H1 (cell line): ENCODE data around the gene NPSR1. TPM values are rescaled to one million over a fixed set of nuclear protein-coding genes. Genes with fewer than 3 reads are reported as not detected.

Source experiments
- CTCF ChIA-PET: fragments of 300-600 bp; sonication (Branson Sonifier 250); formaldehyde crosslinking; loops from one replicate; lab custom pipeline; 2021; ENCODE audit not compliant: partially characterized antibody; lab: Charles Lee
- POLR2A ChIA-PET: fragments of 300-600 bp; sonication (Branson Sonifier 250); formaldehyde crosslinking; loops from one replicate; lab custom pipeline; 2021; ENCODE audit warnings: inconsistent platforms; ENCODE audit not compliant: partially characterized antibody; lab: Charles Lee
- DNase-seq, 2 experiments: peaks; one replicate each; pipeline versions ENCODE4 v3.0.0 to v3.0.0-alpha.2; 2010 to 2022; ENCODE audit warnings: low spot score in 2 of 2, low read depth in 1 of 2, mixed read lengths in 1 of 2
- FAIRE-seq: peaks from 2 replicates; lab custom pipeline; 2011; peaks lifted over from hg19 to GRCh38; lab: Jason Lieb, UNC
- H2AFZ ChIP-seq: 2 replicates; pipeline ENCODE4 v1.8.1; 2012; ENCODE audit warnings: low read length, inconsistent platforms
- H2AK5ac ChIP-seq: 2 replicates; pipeline ENCODE4 v1.6.1; 2013; ENCODE audit warnings: low read depth, low read length
- H2BK120ac ChIP-seq: replicated peaks from 2 replicates; pipeline ENCODE3; 2013; ENCODE audit warnings: low read depth, low read length, inconsistent platforms
- H2BK12ac ChIP-seq: 2 replicates; pipeline ENCODE4 v1.6.1; 2013; ENCODE audit warnings: low read depth, low read length
- H2BK15ac ChIP-seq: 2 replicates; pipeline ENCODE4 v1.6.1; 2013; ENCODE audit warnings: low read length
- H2BK20ac ChIP-seq: 2 replicates; pipeline ENCODE4 v1.6.1; 2013; ENCODE audit warnings: low read length
- H2BK5ac ChIP-seq: 2 replicates; pipeline ENCODE4 v1.6.1; 2013; ENCODE audit warnings: low read depth, low read length
- H3K14ac ChIP-seq: 2 replicates; pipeline ENCODE4 v1.6.1; 2013; ENCODE audit warnings: inconsistent platforms; ENCODE audit not compliant: insufficient read length
- H3K18ac ChIP-seq: 2 replicates; pipeline ENCODE4 v1.6.1; 2013; ENCODE audit warnings: low read length; ENCODE audit errors: extremely low read depth
- H3K23ac ChIP-seq: 2 replicates; pipeline ENCODE4 v1.6.1; 2013; ENCODE audit warnings: inconsistent platforms; ENCODE audit not compliant: insufficient read length
- H3K23me2 ChIP-seq: 2 replicates; pipeline ENCODE4 v1.6.1; 2013; ENCODE audit warnings: low read depth, low read length
- H3K27ac ChIP-seq: 2 replicates; pipeline ENCODE4 v1.6.1; 2011; ENCODE audit warnings: low read depth, low read length, inconsistent platforms
- H3K27me3 ChIP-seq, 4 experiments: replicated peaks in 1 of 4; 1 replicate in 1 of 4; 2 replicates in 3 of 4; pipeline versions ENCODE4 v1.6.1 to v1.8.1; 2011 to 2013; ENCODE audit warnings: low read length in 3 of 4, mild to moderate bottlenecking in 3 of 4, inconsistent platforms in 2 of 4, mixed read lengths in 2 of 4, moderate library complexity in 1 of 4; ENCODE audit not compliant: control insufficient read depth in 3 of 4, insufficient read depth in 3 of 4; ENCODE audit errors: extremely low read depth in 1 of 4
- H3K36me3 ChIP-seq, 4 experiments: 2 replicates each; pipeline versions ENCODE4 v1.6.1 to v1.8.1; 2011 to 2013; ENCODE audit warnings: mild to moderate bottlenecking in 4 of 4, low read length in 3 of 4, moderate library complexity in 2 of 4, control low read depth in 1 of 4, inconsistent platforms in 1 of 4; ENCODE audit not compliant: insufficient read depth in 4 of 4, control insufficient read depth in 2 of 4
- H3K4ac ChIP-seq: replicated peaks from 2 replicates; pipeline ENCODE3; 2013; ENCODE audit warnings: low read length, low read depth, mixed read lengths, inconsistent platforms; ENCODE audit not compliant: insufficient read length
- H3K4me1 ChIP-seq, 4 experiments: replicated peaks in 1 of 4; 1 replicate in 1 of 4; 2 replicates in 3 of 4; pipeline versions ENCODE4 v1.6.1 to v1.8.1; 2011 to 2013; ENCODE audit warnings: low read length in 3 of 4, inconsistent platforms in 2 of 4, mixed read lengths in 1 of 4; ENCODE audit not compliant: insufficient read depth in 4 of 4, control insufficient read depth in 3 of 4
- H3K4me2 ChIP-seq, 2 experiments: 2 replicates each; pipeline versions ENCODE4 v1.6.1 to v1.8.1; 2011 to 2013; ENCODE audit warnings: low read depth in 2 of 2, low read length in 2 of 2, control low read depth in 1 of 2, inconsistent platforms in 1 of 2, mild to moderate bottlenecking in 1 of 2; ENCODE audit not compliant: insufficient read depth in 1 of 2
- H3K4me3 ChIP-seq, 4 experiments: fragments of 200-600, 300-600 bp in 1 of 4; sonication (generic), shearing (Covaris generic), sonication (Bioruptor Twin) in 1 of 4; 2 replicates each; pipeline versions ENCODE4 v1.5.1 to v1.8.1; 2011 to 2016; ENCODE audit warnings: low read length in 4 of 4, low read depth in 3 of 4, control low read depth in 2 of 4, inconsistent platforms in 2 of 4, mild to moderate bottlenecking in 2 of 4, mixed read lengths in 1 of 4, moderate library complexity in 1 of 4; ENCODE audit not compliant: insufficient read depth in 2 of 4; ENCODE audit errors: extremely low read depth in 1 of 4
- H3K56ac ChIP-seq: replicated peaks from 2 replicates; pipeline ENCODE3; 2013; ENCODE audit warnings: low read depth, mild to moderate bottlenecking, mixed read lengths, low read length, inconsistent platforms; ENCODE audit not compliant: insufficient read length
- H3K79me1 ChIP-seq: 2 replicates; pipeline ENCODE4 v1.6.1; 2013; ENCODE audit warnings: low read depth, low read length, control low read depth
- H3K79me2 ChIP-seq, 2 experiments: 2 replicates each; pipeline versions ENCODE4 v1.6.1 to v1.8.1; 2012 to 2013; ENCODE audit warnings: low read length in 2 of 2, mild to moderate bottlenecking in 2 of 2, inconsistent platforms in 1 of 2; ENCODE audit not compliant: insufficient read depth in 2 of 2, control insufficient read depth in 1 of 2
- H3K9ac ChIP-seq, 4 experiments: replicated peaks in 1 of 4; 1 replicate in 1 of 4; 2 replicates in 3 of 4; pipeline versions ENCODE4 v1.6.1 to v1.8.1; 2011 to 2013; ENCODE audit warnings: low read depth in 3 of 4, low read length in 3 of 4, control low read depth in 2 of 4, mild to moderate bottlenecking in 2 of 4, moderate library complexity in 2 of 4, inconsistent platforms in 1 of 4; ENCODE audit errors: extremely low read depth in 1 of 4
- H3K9me3 ChIP-seq, 2 experiments: 2 replicates each; pipeline versions ENCODE4 v1.6.1 to v1.8.1; 2012 to 2013; ENCODE audit warnings: mild to moderate bottlenecking in 2 of 2, moderate library complexity in 2 of 2, control low read depth in 1 of 2, inconsistent platforms in 1 of 2, low read depth in 1 of 2, low read length in 1 of 2, mixed read lengths in 1 of 2; ENCODE audit not compliant: insufficient read depth in 2 of 2
- H4K20me1 ChIP-seq, 2 experiments: replicated peaks in 1 of 2; 2 replicates each; pipeline versions ENCODE3 to v1.8.1; 2011 to 2013; ENCODE audit warnings: inconsistent platforms in 2 of 2, low read length in 2 of 2, mild to moderate bottlenecking in 1 of 2; ENCODE audit not compliant: insufficient read depth in 2 of 2, control insufficient read depth in 1 of 2
- H4K5ac ChIP-seq: 2 replicates; pipeline ENCODE4 v1.6.1; 2013; ENCODE audit warnings: low read length, low read depth, mixed read lengths, inconsistent platforms; ENCODE audit not compliant: insufficient read length
- H4K8ac ChIP-seq: 2 replicates; pipeline ENCODE4 v1.8.0; 2013; ENCODE audit warnings: mild to moderate bottlenecking, moderate library complexity, low read length, inconsistent platforms; ENCODE audit not compliant: insufficient read depth; ENCODE audit errors: extremely low read depth
- H4K91ac ChIP-seq: replicated peaks from 2 replicates; pipeline ENCODE3; 2013; ENCODE audit warnings: low read length, mixed read lengths, inconsistent platforms; ENCODE audit not compliant: insufficient read length
- JUND ChIP-seq: IDR thresholded peaks from 2 replicates; pipeline ENCODE4 v1.6.1; 2011; ENCODE audit warnings: mild to moderate bottlenecking, improper control_type of control experiment, low read length
- ZNF274 ChIP-seq: IDR thresholded peaks from 2 replicates; pipeline ENCODE4 v1.7.0; 2012; ENCODE audit warnings: low read length, borderline replicate concordance; ENCODE audit errors: extremely low read depth
- WGBS, 2 experiments: shearing (Covaris generic) in 1 of 2; methylation state at CpG; one replicate each; pipeline versions ENCODE4 v1.1.6 to v1.1.7; 2013 to 2015; ENCODE audit warnings: low lambda C conversion rate in 2 of 2, mixed read lengths in 2 of 2, inconsistent platforms in 1 of 2, low coverage in 1 of 2, missing lambda C conversion rate in 1 of 2; ENCODE audit not compliant: insufficient replicate concordance in 2 of 2, insufficient coverage in 1 of 2, insufficient read length in 1 of 2; ENCODE audit errors: extremely low coverage in 1 of 2, missing lambda C conversion rate in 1 of 2; 5-methylcytosine and 5-hydroxymethylcytosine counted together
- polyA plus RNA-seq, 7 experiments: library from polyadenylated mRNA; depleted of rRNA in 3 of 7; stranded (reverse) in 5 of 7; unstranded in 2 of 7; fragments of >200 nt in 5 of 7; fragments of 200-250 nt in 2 of 7; gene quantifications; 1 replicate in 5 of 7; 2 replicates in 1 of 7; 4 replicates in 1 of 7; pipeline versions ENCODE4 v1.2.1 to v1.2.3, GENCODE V29; 2011 to 2013; ENCODE audit warnings: missing spikeins in 2 of 7, mixed read lengths in 2 of 7
- total RNA-seq: library from RNA; stranded (reverse); fragmentation: NEBNext Ultra II Directional; extraction: Animal tissue kit (Norgen Biotek cat#: 25700); gene quantifications from 2 replicates; pipeline ENCODE4 v1.2.1, GENCODE V29; 2021
- TF ChIP-seq, protein P1 (sequence below): IDR thresholded peaks from 2 replicates; pipeline ENCODE4 v1.6.1; 2011; ENCODE audit warnings: low read length, improper control_type of control experiment
- TF ChIP-seq, protein P2 (sequence below): IDR thresholded peaks from 2 replicates; pipeline ENCODE4 v1.6.1; 2012; ENCODE audit warnings: inconsistent platforms

Gene NPSR1
- total and polyA plus RNA-seq, 2 of the 8 experiments (the other 6 are each of a cell fraction or from before 2014, with no cell fraction given): not detected

DNA sequence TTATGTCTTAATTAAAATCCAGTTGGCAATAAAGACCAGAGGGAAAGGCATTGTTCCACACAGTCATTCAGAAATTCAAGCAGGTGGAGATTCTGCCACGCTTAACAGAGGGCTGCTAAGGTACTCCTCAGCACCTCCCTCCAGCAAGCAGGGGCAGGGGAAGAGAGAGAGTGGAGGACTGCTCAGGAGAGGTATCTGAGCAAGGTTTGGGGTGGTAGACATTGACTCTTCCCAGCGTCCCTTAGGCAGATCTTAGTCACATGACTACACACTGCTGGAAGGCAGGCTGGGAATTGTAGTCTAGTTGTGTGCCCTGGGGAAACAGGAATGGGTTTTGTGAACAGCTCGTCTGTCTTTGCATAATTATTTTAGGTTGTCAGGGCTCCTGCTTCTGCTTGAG lies 181.6 kb downstream of the NPSR1 start:
- no peak overlapping the region for H2BK5ac ChIP-seq
- 0 out of 4 replicates have a peak, but pooled peaks cover 0 to 3% of the 10 kb centered on the region in 2 experiments for H3K9me3 ChIP-seq
- no peaks in the 10 kb centered on the region; a peak in 1 of 7 replicates for H3K27me3 ChIP-seq
- H3K79me1 ChIP-seq: no peaks in the 10 kb centered on the region
- no peak overlapping the region for H2AK5ac ChIP-seq
- H3K79me2 ChIP-seq: no peaks in the 10 kb centered on the region
- H4K20me1 ChIP-seq: no peaks in the 10 kb centered on the region
- H3K56ac ChIP-seq: no peak overlapping the region
- no peak overlapping the region for H2BK15ac ChIP-seq
- TF ChIP-seq, protein P1, sequence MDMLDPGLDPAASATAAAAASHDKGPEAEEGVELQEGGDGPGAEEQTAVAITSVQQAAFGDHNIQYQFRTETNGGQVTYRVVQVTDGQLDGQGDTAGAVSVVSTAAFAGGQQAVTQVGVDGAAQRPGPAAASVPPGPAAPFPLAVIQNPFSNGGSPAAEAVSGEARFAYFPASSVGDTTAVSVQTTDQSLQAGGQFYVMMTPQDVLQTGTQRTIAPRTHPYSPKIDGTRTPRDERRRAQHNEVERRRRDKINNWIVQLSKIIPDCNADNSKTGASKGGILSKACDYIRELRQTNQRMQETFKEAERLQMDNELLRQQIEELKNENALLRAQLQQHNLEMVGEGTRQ: peak; percentile 49; the same call in 1 of the 2 replicates
- TF ChIP-seq, protein P2, sequence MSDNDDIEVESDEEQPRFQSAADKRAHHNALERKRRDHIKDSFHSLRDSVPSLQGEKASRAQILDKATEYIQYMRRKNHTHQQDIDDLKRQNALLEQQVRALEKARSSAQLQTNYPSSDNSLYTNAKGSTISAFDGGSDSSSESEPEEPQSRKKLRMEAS: no peak
- TF ChIP-seq ZNF274: no peak
- TF ChIP-seq JUND: no peak
- ChIA-PET CTCF (interaction anchor here (0.6 to 6.3 kb wide), 5 partner anchors 16 to 165 kb away, joined by 3 to 52 read pairs (median 3); no protein-coding TSS in a partner anchor), POLR2A (no interaction called here)
- H4K8ac ChIP-seq: no peak overlapping the region
- no peak overlapping the region for H3K4me2 ChIP-seq
- no peak overlapping the region for H2BK20ac ChIP-seq
- H3K4ac ChIP-seq: no peak overlapping the region
- H3K18ac ChIP-seq: no peak overlapping the region
- 86% methylated on average over 3 of the region's 3 CpGs; no CpG with 5 or more reads in 1 of the 2 experiments for WGBS, 2 experiments
- H3K9ac ChIP-seq: no peak overlapping the region
- no peak overlapping the region for H3K14ac ChIP-seq
- no peak overlapping the region for H4K5ac ChIP-seq
- H3K23ac ChIP-seq: no peak overlapping the region
- FAIRE-seq (no peak), DNase-seq (no peak)
- H3K4me3 ChIP-seq: no peak overlapping the region
- peaks cover 0 to 2% (median 0%) of the 10 kb centered on the region in 4 experiments; a peak in 1 of 7 replicates for H3K4me1 ChIP-seq
- no peak overlapping the region for H2BK120ac ChIP-seq
- no peak overlapping the region for H3K27ac ChIP-seq
- no peaks in the 10 kb centered on the region for H3K36me3 ChIP-seq
- H2BK12ac ChIP-seq: no peak overlapping the region
- H4K91ac ChIP-seq: no peak overlapping the region
- H2AFZ ChIP-seq: peak overlapping the region; percentile 94; the same call in 1 of the 2 replicates
- no peaks in the 10 kb centered on the region for H3K23me2 ChIP-seq
